Activated CD8-positive, alpha-beta memory T cell treated with anti-CD3 and anti-CD28 coated beads, Interleukin-2, amount 10 ng/mL, durations not matched to agents 7 days and 5 days (primary cell): ENCODE measurements around the gene RYK. TPM values are rescaled to one million over a fixed set of nuclear protein-coding genes. Genes with fewer than 3 reads are reported as not detected.

Experiments used
- ATAC-seq: fragments of 150-1000 bp; cut with Tn5 transposase; one replicate; pipeline ENCODE4 v1.10.0; 2021; ENCODE audit warnings: moderate library complexity
- CTCF ChIA-PET: fragments of 350-600 bp; sonication (Branson Sonifier 250); formaldehyde crosslinking; loops from one replicate; lab custom pipeline; 2021; ENCODE audit warnings: antibody characterized with exemption; lab: Charles Lee
- DNase-seq: peaks from one replicate; pipeline ENCODE4 v3.0.0-alpha.2; 2020
- H3K27ac Mint-ChIP-seq: one replicate; pipeline ENCODE4 v1.8.0; 2021; ENCODE audit warnings: mild to moderate bottlenecking, mixed read lengths
- H3K27me3 Mint-ChIP-seq: one replicate; pipeline ENCODE4 v1.8.0; 2021; ENCODE audit warnings: mixed read lengths
- H3K36me3 Mint-ChIP-seq: one replicate; pipeline ENCODE4 v1.8.0; 2021; ENCODE audit warnings: mild to moderate bottlenecking, mixed read lengths
- H3K4me1 Mint-ChIP-seq: one replicate; pipeline ENCODE4 v1.8.0; 2021; ENCODE audit warnings: mixed read lengths
- H3K4me3 Mint-ChIP-seq: one replicate; pipeline ENCODE4 v1.8.0; 2021; ENCODE audit warnings: mild to moderate bottlenecking, moderate library complexity, mixed read lengths
- H3K9me3 Mint-ChIP-seq: one replicate; pipeline ENCODE4 v1.8.0; 2022; ENCODE audit warnings: low read depth, mixed read lengths
- total RNA-seq, 2 experiments: library from RNA; stranded (reverse); gene quantifications; one replicate each; pipeline ENCODE4 v1.2.3, GENCODE V29; 2021

The RYK gene
- total RNA-seq, 2 experiments from 2014 or later = 7.7 to 8.6 TPM

DNA sequence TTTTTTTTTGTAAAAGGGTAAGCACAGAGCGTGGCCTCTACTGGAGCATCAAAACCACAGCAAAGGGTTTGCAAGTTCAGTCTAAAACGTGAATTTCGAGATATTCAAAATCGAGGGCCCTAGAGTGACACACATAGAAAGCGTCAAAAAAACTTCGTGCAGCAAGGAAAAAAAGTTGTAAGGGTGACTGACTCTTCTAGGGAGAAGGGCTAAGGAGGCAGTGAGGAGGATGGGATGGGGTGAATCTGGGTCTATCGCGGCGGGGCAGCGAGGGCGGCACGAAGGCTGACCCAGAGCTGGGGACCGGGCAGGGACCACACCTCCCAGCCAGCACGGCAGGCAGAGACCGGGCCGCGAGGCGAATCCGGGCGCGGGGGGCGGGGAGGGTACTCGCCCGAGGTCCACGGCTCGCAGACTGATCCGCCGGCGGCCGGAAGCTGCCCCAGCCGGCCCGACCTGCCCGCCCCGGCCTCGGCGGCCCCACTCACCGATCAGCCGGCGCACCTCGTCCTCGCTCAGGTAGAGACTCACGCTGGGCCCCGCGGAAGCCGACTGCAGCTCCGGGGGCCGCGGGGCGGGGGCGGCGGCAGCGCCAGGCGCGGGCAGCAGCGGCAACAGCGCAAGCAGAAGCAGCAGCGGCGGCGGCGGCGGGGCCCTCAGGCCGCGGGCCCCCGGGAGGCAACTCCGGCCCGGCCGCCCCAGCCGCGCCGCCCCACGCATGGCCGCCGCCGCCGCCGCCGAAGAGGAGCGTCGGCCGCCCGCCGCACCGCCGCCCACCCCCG, 533 bp downstream of the RYK start:
- CTCF ChIA-PET = interaction anchor here (0.7 to 1.7 kb wide), 3 partner anchors 9 to 230 kb away, joined by 3 to 4 read pairs (median 4); no protein-coding TSS in a partner anchor
- Mint-ChIP-seq H3K4me3 (peak overlapping the region; percentile 87), H3K27me3 (peaks cover 29% of the 10 kb centered on the region), H3K4me1 (peaks cover 30% of the 10 kb centered on the region), H3K9me3 (no peaks in the 10 kb centered on the region), H3K27ac (peak overlapping the region; percentile 78), H3K36me3 (peaks cover 7% of the 10 kb centered on the region)
- ATAC-seq (peak; percentile 65), DNase-seq (peak; percentile 51)

DNA sequence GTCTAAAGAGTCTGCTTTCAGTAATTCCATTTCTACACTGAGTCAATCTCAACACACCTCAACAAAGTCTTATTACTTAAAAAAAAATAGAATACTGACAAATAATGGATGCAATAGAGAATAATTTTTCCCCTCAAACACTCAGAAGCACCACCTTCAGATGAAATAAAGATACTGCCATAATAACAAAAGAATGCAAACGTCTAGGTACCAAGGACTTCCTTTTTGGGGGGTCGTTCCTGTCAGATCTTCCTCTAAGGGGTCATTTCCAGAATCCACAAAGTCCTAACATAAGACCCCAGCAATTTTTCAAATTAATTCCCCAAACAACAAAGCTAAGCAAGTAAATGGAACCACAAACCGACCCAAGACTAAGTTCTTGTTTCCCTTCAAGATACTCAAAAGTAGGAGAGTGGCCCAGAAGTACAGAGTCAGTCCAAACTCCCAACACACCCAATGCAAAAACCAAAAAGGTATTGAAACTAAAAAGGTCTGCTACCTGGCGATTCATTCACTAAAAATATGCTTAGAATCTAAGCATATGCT, 1.3 kb downstream of the RYK start:
- no peak for ATAC-seq
- Mint-ChIP-seq H3K4me1 (peaks cover 30% of the 10 kb centered on the region), H3K27me3 (peaks cover 24% of the 10 kb centered on the region), H3K27ac (peak overlapping the region; percentile 78), H3K4me3 (peak overlapping the region; percentile 87), H3K9me3 (no peaks in the 10 kb centered on the region), H3K36me3 (peaks cover 10% of the 10 kb centered on the region)
- CTCF ChIA-PET = interaction anchor here (1.4 to 1.7 kb wide), 2 partner anchors 37 to 231 kb away, joined by 4 read pairs; no protein-coding TSS in a partner anchor
- DNase-seq = no peak

DNA sequence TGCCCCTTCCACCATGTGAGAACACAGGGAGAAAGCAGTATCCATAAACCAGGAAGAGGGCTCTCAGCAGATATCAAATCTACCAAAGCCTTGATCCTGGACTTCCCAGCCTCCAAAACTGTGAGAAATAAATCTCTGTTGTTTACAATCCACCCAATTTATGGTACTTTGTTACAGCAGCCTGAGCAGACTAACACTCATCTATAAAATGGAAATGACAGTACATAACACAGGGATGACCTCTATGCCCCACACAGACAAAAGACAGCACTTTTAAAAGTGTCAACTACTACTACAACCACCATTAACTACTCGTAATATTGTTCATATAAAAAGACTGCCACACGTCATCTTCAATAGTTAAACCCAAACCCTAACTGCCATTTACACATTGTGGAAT, 5.7 kb downstream of the RYK start:
- Mint-ChIP-seq H3K9me3 (no peaks in the 10 kb centered on the region), H3K36me3 (peaks cover 9% of the 10 kb centered on the region), H3K27me3 (peaks cover 7% of the 10 kb centered on the region), H3K4me1 (peaks cover 22% of the 10 kb centered on the region), H3K27ac (no peak overlapping the region), H3K4me3 (no peak overlapping the region)
- ATAC-seq = no peak
- CTCF ChIA-PET = no interaction called here
- DNase-seq = no peak

DNA sequence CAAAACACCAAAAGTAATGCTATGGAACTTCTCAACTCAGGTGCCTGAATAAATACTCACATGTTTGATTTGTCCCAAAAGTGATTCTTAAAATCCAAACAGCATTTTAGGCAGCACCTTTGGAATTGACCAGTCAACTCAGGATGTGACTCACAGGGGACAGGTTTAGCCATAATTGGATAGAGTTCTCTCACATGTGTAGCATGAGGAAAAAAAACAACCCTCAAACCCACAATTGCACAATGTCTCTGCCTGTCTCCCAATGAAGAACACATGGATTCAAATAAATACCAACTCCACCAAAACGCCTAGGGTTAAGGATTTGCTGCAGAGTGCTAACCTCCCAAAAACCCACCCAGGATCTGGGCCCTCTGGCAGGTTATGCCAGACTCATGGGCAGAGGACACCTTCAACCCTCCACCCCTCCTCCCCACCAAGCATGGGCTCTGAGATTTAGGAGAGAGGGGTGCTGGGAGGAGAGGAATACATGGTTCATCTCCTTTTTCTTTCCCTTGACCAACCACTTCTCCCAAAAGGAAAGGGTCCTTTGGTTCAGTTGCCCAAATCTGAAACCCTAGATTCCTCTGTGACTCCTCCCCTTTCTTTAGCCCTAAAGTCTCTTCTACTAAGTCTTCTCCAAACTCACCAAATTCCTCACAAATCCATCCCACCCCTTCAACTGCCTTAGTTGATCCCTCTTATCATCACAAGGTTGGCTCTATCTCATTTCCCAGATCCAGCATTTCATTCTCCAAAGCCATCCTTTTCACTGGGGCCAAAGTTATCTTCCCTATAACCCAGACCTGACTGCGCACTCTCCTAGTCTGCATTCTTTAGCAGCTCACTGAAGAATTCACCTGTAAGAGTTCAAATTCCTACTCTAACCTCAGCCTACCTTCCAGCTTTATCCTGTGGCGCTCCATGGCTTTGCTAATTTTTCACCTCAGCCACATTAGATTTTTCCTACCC, 7.7 kb downstream of the RYK start:
- DNase-seq = no peak
- Mint-ChIP-seq H3K27ac (no peak overlapping the region), H3K4me3 (no peak overlapping the region), H3K4me1 (peaks cover 13% of the 10 kb centered on the region), H3K36me3 (peaks cover 7% of the 10 kb centered on the region), H3K9me3 (no peaks in the 10 kb centered on the region), H3K27me3 (peaks cover 7% of the 10 kb centered on the region)
- no peak for ATAC-seq
- CTCF ChIA-PET = no interaction called here

DNA sequence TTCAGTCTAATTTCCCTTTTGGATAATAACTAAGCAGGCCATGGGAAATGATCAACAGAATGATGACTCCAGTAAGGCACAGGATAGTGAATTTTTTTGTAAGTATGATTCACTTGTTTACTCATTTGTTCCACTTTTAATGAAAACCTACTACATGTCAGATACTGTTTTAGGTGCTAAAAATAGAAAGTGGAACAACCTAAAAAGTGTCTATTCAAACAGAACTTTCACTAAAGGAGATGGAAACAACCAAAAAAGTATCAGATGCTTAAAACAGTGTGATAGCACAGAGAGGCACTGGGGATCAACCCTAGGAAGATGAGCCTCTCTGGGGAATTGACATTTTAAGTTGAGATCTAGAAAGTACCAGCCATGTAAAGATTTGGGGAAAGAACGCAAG, 11.1 kb downstream of the RYK start:
- ATAC-seq = no peak
- Mint-ChIP-seq H3K4me1 (peaks cover 23% of the 10 kb centered on the region), H3K4me3 (no peak overlapping the region), H3K27me3 (peaks cover 2% of the 10 kb centered on the region), H3K9me3 (no peaks in the 10 kb centered on the region), H3K27ac (no peak overlapping the region), H3K36me3 (no peaks in the 10 kb centered on the region)
- no peak for DNase-seq
- CTCF ChIA-PET = interaction anchor here (1.0 to 1.2 kb wide), 2 partner anchors 27 to 106 kb away, joined by 3 read pairs; no protein-coding TSS in a partner anchor

DNA sequence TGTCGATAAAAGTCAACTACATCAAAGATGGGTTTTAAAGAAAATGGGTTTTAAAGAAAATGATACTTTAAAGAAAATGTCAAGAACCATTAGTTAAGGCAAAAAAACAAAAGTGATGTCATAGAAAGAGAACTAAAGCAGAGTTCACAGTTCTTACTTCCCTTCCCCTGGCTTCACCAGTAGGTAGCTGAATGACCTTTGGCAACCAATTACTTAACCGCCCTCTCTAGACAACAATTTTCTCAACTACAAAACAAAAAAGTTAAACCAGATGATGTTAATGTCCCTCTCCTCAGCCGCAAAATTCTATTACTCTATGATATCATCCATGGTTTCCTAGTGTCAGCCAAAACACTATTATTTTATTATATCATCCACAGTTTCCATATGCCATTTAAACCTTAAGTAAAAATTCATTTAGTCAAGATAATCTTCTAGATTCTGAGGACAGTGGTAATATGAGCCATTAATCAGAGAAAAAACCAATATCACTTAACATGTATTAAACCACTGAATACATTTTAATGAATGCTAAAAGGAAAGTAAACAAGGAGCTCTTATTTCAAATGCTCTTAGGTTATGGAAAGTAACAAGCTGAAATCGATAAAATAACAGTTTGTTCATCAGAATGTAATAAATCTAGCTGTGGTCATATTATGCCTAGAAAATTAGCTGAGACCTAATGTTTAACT, 13.1 kb downstream of the RYK start:
- CTCF ChIA-PET = interaction anchor here (1.2 to 1.8 kb wide), 3 partner anchors 24 to 70 kb away, joined by 3 to 4 read pairs (median 4); no protein-coding TSS in a partner anchor
- no peak for ATAC-seq
- no peak for DNase-seq
- peaks cover 16% of the 10 kb centered on the region for H3K4me1 Mint-ChIP-seq
- H3K27me3 Mint-ChIP-seq = no peaks in the 10 kb centered on the region
- no peak overlapping the region for H3K27ac Mint-ChIP-seq
- H3K36me3 Mint-ChIP-seq = no peaks in the 10 kb centered on the region
- H3K4me3 Mint-ChIP-seq = no peak overlapping the region
- H3K9me3 Mint-ChIP-seq = no peaks in the 10 kb centered on the region

DNA sequence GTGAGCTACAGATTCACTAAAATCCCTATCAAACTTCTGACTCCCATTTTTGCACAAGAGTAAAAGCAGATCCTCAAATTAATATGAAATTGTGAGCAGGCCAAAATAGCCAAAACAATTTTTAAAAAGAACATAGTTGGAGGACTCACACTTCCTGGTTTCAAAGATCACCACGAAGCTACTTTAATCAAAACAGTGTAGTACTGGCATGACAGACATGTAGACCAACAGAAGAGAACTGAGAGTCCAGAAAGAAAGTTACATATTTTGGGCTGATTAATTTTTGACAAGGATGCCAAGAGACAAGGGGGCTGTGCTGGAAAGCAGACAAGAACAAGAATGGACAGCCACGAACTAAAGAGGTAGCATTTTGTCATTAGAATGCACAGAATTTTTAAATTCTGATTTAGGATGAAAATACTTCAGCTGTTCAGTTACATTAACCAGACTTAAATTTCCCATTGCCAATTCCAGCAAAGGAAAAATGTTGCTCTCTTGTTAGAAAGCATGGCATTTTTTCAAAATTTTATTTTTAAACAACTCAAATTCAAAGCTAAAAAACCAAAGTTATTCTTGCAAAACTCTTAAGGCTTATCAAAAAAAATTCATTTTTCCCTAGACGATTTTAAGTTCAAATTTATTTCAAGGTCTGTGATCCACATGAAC, 14.0 kb downstream of the RYK start:
- CTCF ChIA-PET = interaction anchor here (1.2 to 1.8 kb wide), 2 partner anchors 24 kb away, joined by 3 to 4 read pairs; no protein-coding TSS in a partner anchor
- no peak for DNase-seq
- peaks cover 3% of the 10 kb centered on the region for H3K27me3 Mint-ChIP-seq
- no peak overlapping the region for H3K27ac Mint-ChIP-seq
- ATAC-seq = no peak
- peaks cover 2% of the 10 kb centered on the region for H3K36me3 Mint-ChIP-seq
- H3K4me3 Mint-ChIP-seq = no peak overlapping the region
- peaks cover 22% of the 10 kb centered on the region for H3K4me1 Mint-ChIP-seq
- no peaks in the 10 kb centered on the region for H3K9me3 Mint-ChIP-seq

DNA sequence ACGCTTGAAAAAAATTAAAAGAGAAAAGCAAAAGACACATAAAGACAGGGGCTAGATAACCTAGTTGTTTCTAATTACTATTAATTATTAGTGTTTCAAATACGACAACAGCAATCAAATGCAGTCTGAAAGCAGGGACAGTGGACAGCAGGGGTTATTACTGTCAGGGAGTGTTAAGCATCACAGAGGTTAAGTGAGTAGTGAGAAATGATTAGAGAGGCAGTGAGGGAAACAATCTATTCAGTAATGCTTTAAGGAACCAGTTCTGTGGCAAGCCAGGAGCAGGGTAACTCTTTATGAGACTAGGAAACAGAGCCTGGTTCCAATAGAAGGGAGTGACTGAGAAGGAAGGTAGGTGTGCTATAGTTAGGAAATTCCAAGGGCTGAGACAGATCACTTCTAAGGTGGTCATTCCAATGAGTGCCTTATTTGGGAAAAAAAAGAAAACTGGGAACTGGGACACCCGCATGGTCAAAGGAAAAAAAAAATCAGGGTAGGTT, 15.0 kb downstream of the RYK start:
- Mint-ChIP-seq H3K4me1 (peaks cover 24% of the 10 kb centered on the region), H3K27me3 (peaks cover 3% of the 10 kb centered on the region), H3K4me3 (no peak overlapping the region), H3K36me3 (peaks cover 2% of the 10 kb centered on the region), H3K9me3 (no peaks in the 10 kb centered on the region), H3K27ac (no peak overlapping the region)
- CTCF ChIA-PET = no interaction called here
- DNase-seq = no peak
- ATAC-seq = no peak

DNA sequence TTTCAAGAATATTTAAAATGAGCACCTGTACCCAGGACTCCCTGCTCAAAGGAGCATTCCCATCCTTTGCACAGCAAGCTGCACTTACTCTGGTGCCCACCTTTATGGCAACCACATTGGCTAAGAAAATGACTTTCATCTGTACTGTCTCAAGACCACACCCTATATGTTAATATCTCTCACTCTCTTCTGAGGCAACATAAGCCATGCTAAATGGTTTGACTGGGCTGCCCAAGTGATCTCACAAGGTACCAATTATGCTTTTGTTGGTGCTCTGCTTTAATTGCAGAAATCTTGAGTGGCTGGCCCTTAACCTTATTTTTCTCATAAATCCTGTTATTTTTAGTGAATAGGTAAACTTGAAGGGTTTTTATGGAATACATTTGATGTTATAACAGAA, 17.7 kb downstream of the RYK start:
- DNase-seq (no peak), ATAC-seq (no peak)
- H3K27ac Mint-ChIP-seq = no peak overlapping the region
- peaks cover 2% of the 10 kb centered on the region for H3K36me3 Mint-ChIP-seq
- H3K4me3 Mint-ChIP-seq = no peak overlapping the region
- CTCF ChIA-PET = interaction anchor here (0.8 to 2.5 kb wide), 2 partner anchors 20 to 241 kb away, joined by 3 to 8 read pairs; no protein-coding TSS in a partner anchor
- H3K27me3 Mint-ChIP-seq = peaks cover 3% of the 10 kb centered on the region
- no peaks in the 10 kb centered on the region for H3K9me3 Mint-ChIP-seq
- H3K4me1 Mint-ChIP-seq = peaks cover 20% of the 10 kb centered on the region

DNA sequence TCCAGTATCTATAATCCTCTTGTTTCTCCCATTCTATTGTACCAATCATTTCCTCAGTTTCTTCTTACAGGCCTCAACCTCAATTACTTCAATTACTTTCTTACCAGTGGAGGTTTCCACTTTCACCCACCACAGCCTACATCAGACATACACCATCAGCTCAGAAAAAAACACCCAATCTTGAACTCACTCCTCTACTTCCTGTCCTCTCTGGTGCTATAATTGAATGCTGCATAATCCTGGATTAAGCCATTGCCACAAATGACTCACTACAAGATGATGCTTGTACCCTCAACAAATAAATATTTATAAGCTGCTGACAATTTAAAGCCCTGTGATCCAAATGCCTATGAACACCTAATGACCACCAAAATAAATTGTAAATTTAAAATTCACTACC, 18.5 kb downstream of the RYK start:
- peaks cover 20% of the 10 kb centered on the region for H3K4me1 Mint-ChIP-seq
- H3K36me3 Mint-ChIP-seq = peaks cover 2% of the 10 kb centered on the region
- peaks cover 3% of the 10 kb centered on the region for H3K27me3 Mint-ChIP-seq
- H3K4me3 Mint-ChIP-seq = no peak overlapping the region
- CTCF ChIA-PET = interaction anchor here (0.8 to 2.5 kb wide), 2 partner anchors 19 to 242 kb away, joined by 3 to 8 read pairs; no protein-coding TSS in a partner anchor
- no peak overlapping the region for H3K27ac Mint-ChIP-seq
- H3K9me3 Mint-ChIP-seq = no peaks in the 10 kb centered on the region
- DNase-seq (no peak), ATAC-seq (peak; percentile 60)

DNA sequence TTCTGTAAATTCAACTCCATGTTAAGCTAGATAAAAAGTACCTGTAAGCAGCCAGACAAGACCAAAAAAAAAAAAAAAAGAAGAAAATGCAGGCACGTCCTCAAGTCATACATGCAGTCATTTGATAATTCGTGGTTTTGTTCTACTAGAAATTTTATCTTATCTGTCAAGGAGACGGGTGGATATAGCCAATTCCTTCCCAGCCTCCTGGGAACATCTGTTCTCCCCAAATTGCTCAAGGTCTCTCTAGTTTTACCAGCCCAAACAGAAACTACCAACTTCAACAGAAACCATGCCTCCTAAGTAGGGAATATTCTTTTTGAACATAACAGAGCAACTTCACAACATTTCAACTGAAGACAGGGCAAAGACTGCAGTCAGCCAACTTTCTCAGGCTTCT, 19.5 kb downstream of the RYK start:
- no peaks in the 10 kb centered on the region for H3K9me3 Mint-ChIP-seq
- CTCF ChIA-PET = interaction anchor here (2.5 kb wide), 1 partner anchor 18 kb away, joined by 8 read pairs; no protein-coding TSS in a partner anchor
- no peak overlapping the region for H3K4me3 Mint-ChIP-seq
- peaks cover 2% of the 10 kb centered on the region for H3K36me3 Mint-ChIP-seq
- ATAC-seq (no peak), DNase-seq (no peak)
- H3K27ac Mint-ChIP-seq = no peak overlapping the region
- H3K4me1 Mint-ChIP-seq = peaks cover 15% of the 10 kb centered on the region
- H3K27me3 Mint-ChIP-seq = peaks cover 3% of the 10 kb centered on the region

DNA sequence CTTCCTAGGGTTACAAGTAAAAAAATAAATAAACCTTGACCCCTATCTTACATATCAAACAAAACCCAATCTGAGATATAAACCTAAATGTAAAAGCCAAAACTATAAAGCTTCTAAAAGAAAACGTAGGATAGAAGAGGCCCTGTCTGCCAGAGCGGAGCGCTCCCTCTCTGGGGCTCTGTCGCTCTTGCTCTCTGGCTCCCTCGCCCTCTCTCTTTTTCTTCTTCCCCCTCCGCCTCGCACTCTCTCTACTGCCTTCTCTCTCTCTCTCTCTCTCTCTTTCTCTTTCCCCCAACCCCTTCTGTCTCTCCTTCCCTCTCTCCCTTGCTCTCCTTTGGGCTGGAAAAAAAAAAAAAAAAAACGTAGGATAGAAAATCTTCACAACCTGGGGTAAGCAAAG, 21.6 kb downstream of the RYK start:
- Mint-ChIP-seq H3K36me3 (peaks cover 2% of the 10 kb centered on the region), H3K9me3 (no peaks in the 10 kb centered on the region), H3K4me3 (no peak overlapping the region), H3K27me3 (peaks cover 3% of the 10 kb centered on the region), H3K4me1 (peaks cover 10% of the 10 kb centered on the region), H3K27ac (no peak overlapping the region)
- CTCF ChIA-PET = interaction anchor here (2.0 kb wide), 1 partner anchor 17 kb away, joined by 5 read pairs; no protein-coding TSS in a partner anchor
- no peak for ATAC-seq
- no peak for DNase-seq
